Stomach smooth muscle (tissue), 2 donors: ENCODE measurements around the gene SPOP.
A peak's percentile ranks its signal among the peaks of the same experiment; 100 is the strongest.
"Not testable (repeated sequence)": the region's sequence is repeated elsewhere in the genome, so short reads cannot be mapped to it uniquely, and the experiment has no call there.

Experiments used
- H3K27ac ChIP-seq: one replicate; pipeline ENCODE4 v1.7.0; 2013; ENCODE audit warnings: mild to moderate bottlenecking, low read length, inconsistent platforms
- H3K27me3 ChIP-seq, 2 donors: one replicate each; pipeline ENCODE4 v1.7.0; 2013; ENCODE audit warnings: low read length in 2 of 2; ENCODE audit not compliant: insufficient read depth in 2 of 2, control insufficient read depth in 1 of 2
- H3K36me3 ChIP-seq, 2 donors: one replicate each; pipeline ENCODE4 v1.7.0; 2013; ENCODE audit warnings: low read length in 2 of 2; ENCODE audit not compliant: control insufficient read depth in 2 of 2, insufficient read depth in 2 of 2
- H3K4me1 ChIP-seq: one replicate; pipeline ENCODE4 v1.7.0; 2013; ENCODE audit warnings: low read length; ENCODE audit not compliant: control insufficient read depth, insufficient read depth
- H3K4me3 ChIP-seq, 2 donors: one replicate each; pipeline ENCODE4 v1.7.0; 2013; ENCODE audit warnings: low read length in 2 of 2
- H3K9ac ChIP-seq, 2 donors: one replicate each; pipeline ENCODE4 v1.7.0; 2013; ENCODE audit warnings: low read length in 2 of 2, mild to moderate bottlenecking in 1 of 2
- H3K9me3 ChIP-seq, 2 donors: one replicate each; pipeline ENCODE4 v1.7.0; 2013; ENCODE audit warnings: low read length in 2 of 2; ENCODE audit not compliant: control insufficient read depth in 2 of 2
- donor health status: healthy.
- donor health status: Pancreatic carcinoma.

Gene SPOP

GRCh38 chr17:49573510-49574322, 104.2 kb downstream of the SPOP start:
- H3K4me3 ChIP-seq = no peak overlapping the region
- H3K27ac ChIP-seq = peak overlapping the region; percentile 73
- H3K27me3 ChIP-seq = peaks cover 0 to 3% of the 10 kb centered on the region in 2 donors
- peaks cover 62% of the 10 kb centered on the region for H3K4me1 ChIP-seq
- no peaks in the 10 kb centered on the region for H3K9me3 ChIP-seq
- H3K36me3 ChIP-seq = peaks cover under 1% of the 10 kb centered on the region in 2 donors
- no peak overlapping the region for H3K9ac ChIP-seq

- H3K9me3 ChIP-seq = no peaks in the 10 kb centered on the region
- H3K9ac ChIP-seq = no peak overlapping the region
- peaks cover 61% of the 10 kb centered on the region for H3K4me1 ChIP-seq
- H3K4me3 ChIP-seq = no peak overlapping the region
- H3K27ac ChIP-seq = peak overlapping the region; percentile 73
- no peaks in the 10 kb centered on the region for H3K36me3 ChIP-seq
- H3K27me3 ChIP-seq = peaks cover 0 to 3% of the 10 kb centered on the region in 2 donors
Observed at GRCh38 chr17:49572806-49573420, 105.0 kb downstream of the SPOP start.

- Histone ChIP-seq H3K9me3 (no peaks in the 10 kb centered on the region), H3K27ac (peak overlapping the region; percentile 6), H3K9ac (no peak overlapping the region), H3K36me3 (no peaks in the 10 kb centered on the region), H3K4me1 (peaks cover 61% of the 10 kb centered on the region), H3K4me3 (no peak overlapping the region), H3K27me3 (peaks cover 0 to 3% of the 10 kb centered on the region in 2 donors)
Observed at GRCh38 chr17:49572226-49572625, 105.7 kb downstream of the SPOP start.

- Histone ChIP-seq H3K4me1 (peaks cover 61% of the 10 kb centered on the region), H3K36me3 (no peaks in the 10 kb centered on the region), H3K9ac (no peak overlapping the region), H3K27me3 (peaks cover 0 to 3% of the 10 kb centered on the region in 2 donors), H3K9me3 (no peaks in the 10 kb centered on the region), H3K4me3 (no peak overlapping the region), H3K27ac (peak overlapping the region; percentile 24)
Observed at GRCh38 chr17:49571764-49572163, 106.1 kb downstream of the SPOP start.

GRCh38 chr17:49571283-49571682, 106.6 kb downstream of the SPOP start:
- no peaks in the 10 kb centered on the region for H3K9me3 ChIP-seq
- no peak overlapping the region for H3K9ac ChIP-seq
- H3K36me3 ChIP-seq = no peaks in the 10 kb centered on the region
- H3K4me1 ChIP-seq = peaks cover 62% of the 10 kb centered on the region
- H3K27me3 ChIP-seq = peaks cover 0 to 3% of the 10 kb centered on the region in 2 donors
- peak overlapping the region; percentile 24 for H3K27ac ChIP-seq
- no peak overlapping the region for H3K4me3 ChIP-seq

GRCh38 chr17:49570540-49571242, 107.2 kb downstream of the SPOP start:
- Histone ChIP-seq H3K4me3 (no peak overlapping the region), H3K27ac (peak overlapping the region; percentile 76), H3K9ac (peak overlapping the region in 1 of 2 donors; percentile 21), H3K36me3 (no peaks in the 10 kb centered on the region), H3K9me3 (no peaks in the 10 kb centered on the region), H3K4me1 (peaks cover 62% of the 10 kb centered on the region), H3K27me3 (peaks cover 0 to 3% of the 10 kb centered on the region in 2 donors)

- H3K9ac ChIP-seq, H3K4me3 ChIP-seq, H3K9me3 ChIP-seq, H3K36me3 ChIP-seq, H3K27me3 ChIP-seq: not testable (repeated sequence)
- peak overlapping the region; percentile 97 for H3K27ac ChIP-seq
- peaks cover 45% of the 10 kb centered on the region for H3K4me1 ChIP-seq
Observed at GRCh38 chr17:49568695-49569047, 109.2 kb downstream of the SPOP start.

GRCh38 chr17:49567871-49568694, 109.8 kb downstream of the SPOP start:
- H3K27me3 ChIP-seq = no peaks in the 10 kb centered on the region
- no peaks in the 10 kb centered on the region for H3K9me3 ChIP-seq
- peak overlapping the region; percentile 97 for H3K27ac ChIP-seq
- peaks cover 44% of the 10 kb centered on the region for H3K4me1 ChIP-seq
- peak overlapping the region; percentile 36 to 58 for H3K9ac ChIP-seq
- peak overlapping the region; percentile 21 to 73 for H3K4me3 ChIP-seq
- H3K36me3 ChIP-seq = no peaks in the 10 kb centered on the region

- Histone ChIP-seq H3K36me3 (no peaks in the 10 kb centered on the region), H3K9ac (peak overlapping the region; percentile 59 to 79), H3K4me1 (peaks cover 44% of the 10 kb centered on the region), H3K9me3 (no peaks in the 10 kb centered on the region), H3K27ac (peak overlapping the region; percentile 97), H3K27me3 (no peaks in the 10 kb centered on the region), H3K4me3 (no peak overlapping the region)
Observed at GRCh38 chr17:49567104-49567521, 110.8 kb downstream of the SPOP start.

- Histone ChIP-seq H3K36me3 (no peaks in the 10 kb centered on the region), H3K9ac (peak overlapping the region; percentile 59 to 79), H3K27me3 (no peaks in the 10 kb centered on the region), H3K4me3 (peak overlapping the region in 1 of 2 donors; percentile 29), H3K4me1 (peaks cover 44% of the 10 kb centered on the region), H3K27ac (peak overlapping the region; percentile 97), H3K9me3 (no peaks in the 10 kb centered on the region)
Observed at GRCh38 chr17:49566668-49567071, 111.2 kb downstream of the SPOP start.
